Measurements from ENCODE around the gene MZT2B. TPM values are rescaled to one million over a fixed set of nuclear protein-coding genes. Genes with fewer than 3 reads are reported as not detected.
"Not testable (repeated sequence)": the region's sequence is repeated elsewhere in the genome, so short reads cannot be mapped to it uniquely, and the experiment has no call there.

Gene MZT2B
- polyA plus RNA-seq, 1 donor: 166 TPM

DNA sequence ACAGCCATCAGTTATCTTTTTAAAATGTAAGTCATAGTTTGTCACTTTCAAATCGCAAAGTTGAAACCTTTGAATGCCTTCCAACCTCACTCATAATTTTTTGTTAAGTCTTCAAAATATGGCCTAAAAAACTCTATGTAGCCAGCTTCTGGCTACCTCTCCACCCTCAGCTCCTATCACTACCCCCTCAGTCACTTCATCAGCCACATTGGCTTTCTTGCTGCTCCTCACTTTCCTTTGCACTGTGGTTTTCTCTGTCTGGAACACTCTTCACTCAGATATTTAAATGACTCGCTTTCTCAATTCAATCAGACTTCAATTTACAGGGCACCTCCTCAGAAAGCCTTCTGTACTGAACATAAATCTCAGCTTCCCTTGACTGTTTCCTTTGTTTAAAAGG is 51.0 kb downstream of the MZT2B start:
- H3K27ac ChIP-seq (ENCODE audit: low read length); H3K4me3 ChIP-seq (ENCODE audit: low read length): not testable (repeated sequence)

DNA sequence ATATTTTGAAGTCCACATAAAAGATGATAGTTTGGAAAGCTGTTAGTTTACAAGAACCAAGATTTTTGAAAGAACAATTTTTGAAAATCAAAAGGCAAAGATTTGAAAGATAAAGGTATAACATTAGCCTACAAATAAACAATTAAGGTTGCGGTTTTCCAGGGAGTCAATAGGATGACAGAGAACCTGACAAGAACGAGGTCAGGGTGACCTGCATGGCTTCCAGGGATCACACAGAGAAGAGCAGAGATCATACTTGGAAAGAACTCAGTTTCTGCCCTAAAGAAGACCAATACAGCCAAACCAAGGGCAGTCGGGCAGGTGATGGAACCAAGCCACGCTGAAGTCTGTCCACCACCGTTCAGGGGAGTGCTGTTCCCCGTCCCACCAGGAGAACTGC is 57.5 kb downstream of the MZT2B start:
- H3K4me1 ChIP-seq (ENCODE audit: control insufficient read depth, insufficient read depth, low read length); DNase-seq; H3K36me3 ChIP-seq (ENCODE audit: control insufficient read depth, insufficient read depth, low read length); H3K4me3 ChIP-seq (ENCODE audit: low read length); H3K27me3 ChIP-seq (ENCODE audit: control insufficient read depth, insufficient read depth, low read length); H3K9me3 ChIP-seq (ENCODE audit: control insufficient read depth, low read depth, low read length); H3K27ac ChIP-seq (ENCODE audit: low read length): not testable (repeated sequence)
- no CpG with 5 or more reads among the region's 6 CpGs for WGBS (ENCODE audit: insufficient coverage, low lambda C conversion rate)

More for the DNA sequence above, 51.0 kb downstream of the MZT2B start:
- not testable (repeated sequence) for H3K4me1 ChIP-seq (ENCODE audit: control insufficient read depth, insufficient read depth, low read length); DNase-seq; H3K36me3 ChIP-seq (ENCODE audit: control insufficient read depth, insufficient read depth, low read length); H3K27me3 ChIP-seq (ENCODE audit: control insufficient read depth, insufficient read depth, low read length)
- peaks cover 29% of the 10 kb centered on the region for H3K9me3 ChIP-seq (ENCODE audit: control insufficient read depth, low read depth, low read length)
- WGBS (ENCODE audit: insufficient coverage, low lambda C conversion rate): 100% methylated on average over 1 of the region's 2 CpGs

Other genes with a start within 250 kb of the MZT2B start
- 0.21 TPM for gene RAB6C, start 202.6 kb upstream of the MZT2B start, polyA plus RNA-seq
- not detected for gene POTEF, start 53.0 kb upstream of the MZT2B start, polyA plus RNA-seq
- 3.1 TPM for gene CCDC74B, start 37.1 kb upstream of the MZT2B start, polyA plus RNA-seq
- 50.1 TPM for gene SMPD4, start 660 bp upstream of the MZT2B start, polyA plus RNA-seq
- gene TUBA3E, start 16.2 kb downstream of the MZT2B start, polyA plus RNA-seq: 0.09 TPM
- 49.4 TPM for gene IMP4, start 160.6 kb downstream of the MZT2B start, polyA plus RNA-seq
- 64.4 TPM for gene PTPN18, start 173.8 kb downstream of the MZT2B start, polyA plus RNA-seq

All from large intestine (tissue), 3 donors.